K562 (cell line): Measurements from ENCODE around the gene MOG. TPM values are rescaled to one million over a fixed set of nuclear protein-coding genes. Genes with fewer than 3 reads are reported as not detected.
A peak's percentile ranks its signal among the peaks of the same experiment; 100 is the strongest.

ENCODE experiments used
- ADNP ChIP-seq: fragments of 200-800 bp; sonication (Bioruptor generic); IDR thresholded peaks from 2 replicates; pipeline ENCODE4 v1.6.1; 2016; ENCODE audit warnings: missing genetic modification characterization, missing compliant biosample characterization
- ARHGAP35 ChIP-seq: fragments of 450-650 bp; IDR thresholded peaks from 2 replicates; pipeline ENCODE4 v1.6.1; 2018; ENCODE audit not compliant: partially characterized antibody
- CREB1 ChIP-seq, 2 experiments: sonication (generic) in 1 of 2; formaldehyde crosslinking in 1 of 2; IDR thresholded peaks; 2 replicates each; pipeline versions ENCODE4 v1.6.1 to v1.8.0; 2012 to 2022; ENCODE audit warnings: inconsistent platforms in 1 of 2, mild to moderate bottlenecking in 1 of 2, missing genetic modification reagents in 1 of 2, moderate library complexity in 1 of 2
- EGR1 ChIP-seq: fragments of 450-650 bp; conservative IDR thresholded peaks from 2 replicates; pipeline ENCODE4 v1.6.1; 2017; ENCODE audit warnings: mild to moderate bottlenecking
- HDAC1 ChIP-seq, 2 experiments: fragments of 450-650 bp; IDR thresholded peaks; 2 replicates each; pipeline ENCODE4 v1.6.1; 2016 to 2017; ENCODE audit warnings: inconsistent platforms in 1 of 2, mild to moderate bottlenecking in 1 of 2, moderate library complexity in 1 of 2
- KDM2B ChIP-seq: fragments of 250-450 bp; sonication (Bioruptor Pico); IDR thresholded peaks from 2 replicates; pipeline ENCODE4 v1.8.0; 2021; ENCODE audit warnings: mild to moderate bottlenecking, moderate library complexity
- MTA1 ChIP-seq: fragments of 450-650 bp; IDR thresholded peaks from 2 replicates; pipeline ENCODE4 v1.6.1; 2017; ENCODE audit warnings: borderline replicate concordance
- NFE2L1 ChIP-seq: fragments of 450-650 bp; IDR thresholded peaks from 2 replicates; pipeline ENCODE4 v1.6.1; 2016; ENCODE audit warnings: missing genetic modification characterization, low read depth, mild to moderate bottlenecking, missing compliant biosample characterization, moderate library complexity, borderline replicate concordance
- RBFOX2 ChIP-seq: fragments of 200-400 bp; formaldehyde crosslinking; IDR thresholded peaks from 2 replicates; pipeline ENCODE4 v1.6.1; 2017; ENCODE audit warnings: low read depth, mild to moderate bottlenecking, low read length, moderate library complexity
- SIX5 ChIP-seq, 2 experiments: IDR thresholded peaks; 2 replicates each; pipeline ENCODE4 v1.6.1; 2011; ENCODE audit warnings: low read length in 2 of 2, borderline replicate concordance in 1 of 2, low read depth in 1 of 2, mild to moderate bottlenecking in 1 of 2, moderate library complexity in 1 of 2; ENCODE audit not compliant: insufficient read depth in 1 of 2
- SP1 ChIP-seq: sonication (generic); formaldehyde crosslinking; IDR thresholded peaks from 2 replicates; pipeline ENCODE4 v1.8.1; 2022; ENCODE audit warnings: mild to moderate bottlenecking, missing genetic modification reagents
- STAT5B ChIP-seq: fragments of 250-450 bp; sonication (Bioruptor Pico); IDR thresholded peaks from 2 replicates; pipeline ENCODE4 v1.8.0; 2021; ENCODE audit warnings: mild to moderate bottlenecking, inconsistent platforms
- TFAM ChIP-seq: fragments of 250-450 bp; sonication (Bioruptor Pico); conservative IDR thresholded peaks from 2 replicates; pipeline ENCODE4 v1.5.0; 2021; ENCODE audit warnings: mild to moderate bottlenecking, moderate library complexity
- ZFP1 ChIP-seq: fragments of 450-650 bp; formaldehyde crosslinking; IDR thresholded peaks from 2 replicates; pipeline ENCODE4 v1.4.0; 2020; ENCODE audit warnings: mild to moderate bottlenecking, mixed read lengths
- ZNF395 ChIP-seq: fragments of 200-800 bp; sonication (Bioruptor generic); IDR thresholded peaks from 2 replicates; pipeline ENCODE4 v1.6.1; 2017; ENCODE audit warnings: missing genetic modification characterization, missing compliant biosample characterization
- ZNF609 ChIP-seq: sonication (generic); formaldehyde crosslinking; IDR thresholded peaks from 2 replicates; pipeline ENCODE4 v1.8.1; 2023; ENCODE audit warnings: missing genetic modification reagents, mild to moderate bottlenecking, borderline replicate concordance
- ZSCAN29 ChIP-seq: fragments of 450-650 bp; IDR thresholded peaks from 2 replicates; pipeline ENCODE4 v1.6.1; 2017
- polyA plus RNA-seq, 8 experiments: library from polyadenylated mRNA; depleted of rRNA in 4 of 8; stranded (reverse) in 5 of 8; unstranded in 3 of 8; fragments of >200 nt; fragmentation: Nextera tagmentation in 2 of 8; fragmentation: Illumina TruSeq in 1 of 8; extraction: Ambion mirVana in 2 of 8; extraction: Trizol in 1 of 8; gene quantifications; 2 replicates each; pipeline versions ENCODE4 v1.2.1 to v1.2.3, GENCODE V29; 2011 to 2014; ENCODE audit warnings: inconsistent platforms in 1 of 8, missing spikeins in 1 of 8
- total RNA-seq, 7 experiments: library from RNA; depleted of rRNA in 6 of 7; stranded (reverse); fragments of >200 nt in 6 of 7; fragmentation: Illumina TruSeq in 2 of 7; extraction: Trizol in 2 of 7; gene quantifications; 2 replicates each; pipeline versions ENCODE4 v1.2.1 to v1.2.3, GENCODE V29; 2011 to 2021; ENCODE audit warnings: low replicate concordance in 1 of 7
- TF ChIP-seq, protein P1 (sequence below): sonication (generic); formaldehyde crosslinking; IDR thresholded peaks from 2 replicates; pipeline ENCODE4 v1.8.0; 2022; ENCODE audit warnings: mild to moderate bottlenecking, missing genetic modification reagents
- TF ChIP-seq, protein P2 (sequence below), 3 experiments: IDR thresholded peaks in 2 of 3; conservative IDR thresholded peaks in 1 of 3; 2 replicates each; pipeline ENCODE4 v1.5.1; 2011 to 2012; ENCODE audit warnings: low read length in 3 of 3, mild to moderate bottlenecking in 3 of 3, control low read depth in 2 of 3, improper control_type of control experiment in 1 of 3, inconsistent platforms in 1 of 3, low read depth in 1 of 3, mixed read lengths in 1 of 3, moderate library complexity in 1 of 3; ENCODE audit not compliant: insufficient read depth in 2 of 3

Gene MOG
- total and polyA plus RNA-seq, 9 of the 15 experiments (the other 6 are each of a cell fraction or from before 2014, with no cell fraction given): not detected

- no peak for TF ChIP-seq ZNF609
- TF ChIP-seq CREB1 (IDR thresholded peaks at IDR 0.05): no peak
- no peak for TF ChIP-seq CREB1 (CRISPR knock-in tag; IDR thresholded peaks at IDR 0.05)
- TF ChIP-seq RBFOX2: peak; percentile 62
- TF ChIP-seq ZSCAN29: no peak
- TF ChIP-seq ADNP: no peak
- TF ChIP-seq MTA1: no peak
- TF ChIP-seq, protein P1, sequence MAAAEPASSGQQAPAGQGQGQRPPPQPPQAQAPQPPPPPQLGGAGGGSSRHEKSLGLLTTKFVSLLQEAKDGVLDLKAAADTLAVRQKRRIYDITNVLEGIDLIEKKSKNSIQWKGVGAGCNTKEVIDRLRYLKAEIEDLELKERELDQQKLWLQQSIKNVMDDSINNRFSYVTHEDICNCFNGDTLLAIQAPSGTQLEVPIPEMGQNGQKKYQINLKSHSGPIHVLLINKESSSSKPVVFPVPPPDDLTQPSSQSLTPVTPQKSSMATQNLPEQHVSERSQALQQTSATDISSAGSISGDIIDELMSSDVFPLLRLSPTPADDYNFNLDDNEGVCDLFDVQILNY (CRISPR knock-in tag): no peak
- peak; percentile 70; the same call in 1 of the 2 replicates for TF ChIP-seq SP1 (CRISPR knock-in tag)
- TF ChIP-seq, protein P2, sequence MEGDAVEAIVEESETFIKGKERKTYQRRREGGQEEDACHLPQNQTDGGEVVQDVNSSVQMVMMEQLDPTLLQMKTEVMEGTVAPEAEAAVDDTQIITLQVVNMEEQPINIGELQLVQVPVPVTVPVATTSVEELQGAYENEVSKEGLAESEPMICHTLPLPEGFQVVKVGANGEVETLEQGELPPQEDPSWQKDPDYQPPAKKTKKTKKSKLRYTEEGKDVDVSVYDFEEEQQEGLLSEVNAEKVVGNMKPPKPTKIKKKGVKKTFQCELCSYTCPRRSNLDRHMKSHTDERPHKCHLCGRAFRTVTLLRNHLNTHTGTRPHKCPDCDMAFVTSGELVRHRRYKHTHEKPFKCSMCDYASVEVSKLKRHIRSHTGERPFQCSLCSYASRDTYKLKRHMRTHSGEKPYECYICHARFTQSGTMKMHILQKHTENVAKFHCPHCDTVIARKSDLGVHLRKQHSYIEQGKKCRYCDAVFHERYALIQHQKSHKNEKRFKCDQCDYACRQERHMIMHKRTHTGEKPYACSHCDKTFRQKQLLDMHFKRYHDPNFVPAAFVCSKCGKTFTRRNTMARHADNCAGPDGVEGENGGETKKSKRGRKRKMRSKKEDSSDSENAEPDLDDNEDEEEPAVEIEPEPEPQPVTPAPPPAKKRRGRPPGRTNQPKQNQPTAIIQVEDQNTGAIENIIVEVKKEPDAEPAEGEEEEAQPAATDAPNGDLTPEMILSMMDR (IDR thresholded peaks at IDR 0.05 in 2 of 3, conservative IDR thresholded peaks at IDR 0.05 in 1 of 3; ENCODE audit: insufficient read depth in 2 of 3, low read depth in 1 of 3, low read length in 3 of 3): no peak
- TF ChIP-seq ZNF395 (CRISPR knock-in tag): no peak
- TF ChIP-seq NFE2L1 (tag): no peak
- TF ChIP-seq STAT5B (CRISPR knock-in tag): no peak
- no peak for TF ChIP-seq KDM2B
- TF ChIP-seq ARHGAP35: no peak
- 0 out of 2 replicates have a peak, but pooled peaks have one; percentile 32 for TF ChIP-seq EGR1
- no peak for TF ChIP-seq TFAM (CRISPR knock-in tag)
- TF ChIP-seq SIX5 (IDR thresholded peaks at IDR 0.05; ENCODE audit: borderline replicate concordance in 1 of 2, insufficient read depth in 1 of 2, low read depth in 1 of 2, low read length in 2 of 2): no peak
- TF ChIP-seq HDAC1 (IDR thresholded peaks at IDR 0.05): peak in 1 of 2 experiments; percentile 72; a peak in 2 of 4 replicates
- TF ChIP-seq ZFP1 (CRISPR knock-in tag): no peak
Observed at GRCh38 chr6:29632789-29633533, 23.9 kb upstream of the MOG start, which contains the start of gene GABBR1 (continued).
